GM23338 (cell line): ENCODE data around the gene LAMC3.

ENCODE experiments used
- EZH2 ChIP-seq: fragments of 200-600 bp; sonication (generic); IDR thresholded peaks from one replicate; pipeline ENCODE4 v1.8.0; 2017; ENCODE audit warnings: antibody characterized with exemption, mild to moderate bottlenecking, low read depth; ENCODE audit not compliant: unreplicated experiment
- EZH2phosphoT487 ChIP-seq: fragments of 200-600 bp; sonication (generic); IDR thresholded peaks from one replicate; pipeline ENCODE4 v1.8.1; 2018; ENCODE audit warnings: antibody characterized with exemption; ENCODE audit not compliant: unreplicated experiment
- POLR2AphosphoS5 ChIP-seq: IDR thresholded peaks from 2 replicates; pipeline ENCODE4 v1.6.1; 2016; ENCODE audit warnings: antibody characterized with exemption, low read depth
- TF ChIP-seq, protein P1 (sequence below), 2 experiments: fragments of 200-600 bp in 1 of 2; sonication (generic) in 1 of 2; conservative IDR thresholded peaks; 2 replicates each; pipeline versions ENCODE4 v1.5.1 to v1.6.1; 2016 to 2017; ENCODE audit warnings: antibody characterized with exemption in 2 of 2, low read depth in 2 of 2, mild to moderate bottlenecking in 2 of 2, moderate library complexity in 1 of 2

DNA sequence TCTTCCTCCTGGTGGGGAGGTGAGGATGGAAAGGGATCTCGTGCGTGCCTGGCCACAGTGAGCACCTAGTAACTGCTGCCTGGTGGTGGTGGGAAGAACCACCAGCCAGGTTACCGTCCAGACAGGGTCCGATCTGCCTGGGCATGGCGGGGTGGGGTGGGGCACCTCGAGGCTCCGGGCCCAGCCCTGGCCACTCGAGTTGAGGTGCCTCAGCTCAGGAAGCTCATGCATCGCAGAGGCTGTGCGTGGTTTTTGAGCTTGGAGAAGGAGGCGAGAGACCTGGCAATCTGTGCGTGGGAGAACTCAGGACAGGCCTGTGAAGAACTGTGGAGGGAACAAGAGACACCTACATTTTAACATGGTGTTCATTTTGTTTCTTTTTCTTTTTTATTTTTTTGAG, 38.9 kb upstream of the LAMC3 start:
- TF ChIP-seq EZH2 (no peak), EZH2phosphoT487 (no peak), POLR2AphosphoS5 (no peak)
- TF ChIP-seq, protein P1, sequence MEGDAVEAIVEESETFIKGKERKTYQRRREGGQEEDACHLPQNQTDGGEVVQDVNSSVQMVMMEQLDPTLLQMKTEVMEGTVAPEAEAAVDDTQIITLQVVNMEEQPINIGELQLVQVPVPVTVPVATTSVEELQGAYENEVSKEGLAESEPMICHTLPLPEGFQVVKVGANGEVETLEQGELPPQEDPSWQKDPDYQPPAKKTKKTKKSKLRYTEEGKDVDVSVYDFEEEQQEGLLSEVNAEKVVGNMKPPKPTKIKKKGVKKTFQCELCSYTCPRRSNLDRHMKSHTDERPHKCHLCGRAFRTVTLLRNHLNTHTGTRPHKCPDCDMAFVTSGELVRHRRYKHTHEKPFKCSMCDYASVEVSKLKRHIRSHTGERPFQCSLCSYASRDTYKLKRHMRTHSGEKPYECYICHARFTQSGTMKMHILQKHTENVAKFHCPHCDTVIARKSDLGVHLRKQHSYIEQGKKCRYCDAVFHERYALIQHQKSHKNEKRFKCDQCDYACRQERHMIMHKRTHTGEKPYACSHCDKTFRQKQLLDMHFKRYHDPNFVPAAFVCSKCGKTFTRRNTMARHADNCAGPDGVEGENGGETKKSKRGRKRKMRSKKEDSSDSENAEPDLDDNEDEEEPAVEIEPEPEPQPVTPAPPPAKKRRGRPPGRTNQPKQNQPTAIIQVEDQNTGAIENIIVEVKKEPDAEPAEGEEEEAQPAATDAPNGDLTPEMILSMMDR (conservative IDR thresholded peaks at IDR 0.05; ENCODE audit: low read depth in 2 of 2): no peak
